GM12878 (cell line): ENCODE data around the gene NUDT12. TPM values are rescaled to one million over a fixed set of nuclear protein-coding genes. Genes with fewer than 3 reads are reported as not detected.

Experiments used
- ASH2L ChIP-seq: fragments of 300-600, 200-600 bp; sonication (generic); IDR thresholded peaks from 2 replicates; pipeline ENCODE4 v1.6.1; 2017; ENCODE audit warnings: low read depth, mild to moderate bottlenecking, borderline replicate concordance
- BACH1 ChIP-seq: fragments of 450-650 bp; IDR thresholded peaks from 2 replicates; pipeline ENCODE4 v1.6.1; 2017; ENCODE audit warnings: mild to moderate bottlenecking, borderline replicate concordance
- CEBPB ChIP-seq, 2 experiments: fragments of 150-350 bp in 1 of 2; IDR thresholded peaks; 2 replicates each; pipeline ENCODE4 v1.6.1; 2012 to 2014; ENCODE audit warnings: low read depth in 2 of 2, low read length in 2 of 2, borderline replicate concordance in 1 of 2, inconsistent platforms in 1 of 2
- E4F1 ChIP-seq: fragments of 450-650 bp; IDR thresholded peaks from 2 replicates; pipeline ENCODE4 v1.6.1; 2018; ENCODE audit warnings: borderline replicate concordance, mild to moderate bottlenecking; ENCODE audit not compliant: partially characterized antibody
- ETV6 ChIP-seq, 2 experiments: fragments of 450-650 bp in 1 of 2; IDR thresholded peaks in 1 of 2; conservative IDR thresholded peaks in 1 of 2; 2 replicates each; pipeline ENCODE4 v1.6.1; 2014; ENCODE audit warnings: antibody characterized with exemption in 1 of 2, borderline replicate concordance in 1 of 2, low read depth in 1 of 2, mild to moderate bottlenecking in 1 of 2, moderate library complexity in 1 of 2
- HSF1 ChIP-seq: fragments of 150-350 bp; IDR thresholded peaks from 2 replicates; pipeline ENCODE4 v1.6.1; 2014; ENCODE audit warnings: mild to moderate bottlenecking, low read depth, low read length
- NR2C2 ChIP-seq: IDR thresholded peaks from 2 replicates; pipeline ENCODE4 v1.6.1; 2011; ENCODE audit warnings: borderline replicate concordance, low read depth; ENCODE audit not compliant: control insufficient read depth, insufficient read length
- NR2F1 ChIP-seq: fragments of 450-650 bp; conservative IDR thresholded peaks from 2 replicates; pipeline ENCODE4 v1.6.1; 2017; ENCODE audit warnings: mild to moderate bottlenecking
- TARDBP ChIP-seq: IDR thresholded peaks from 2 replicates; pipeline ENCODE4 v1.6.1; 2016; ENCODE audit warnings: borderline replicate concordance
- TCF7 ChIP-seq: IDR thresholded peaks from 2 replicates; pipeline ENCODE4 v1.6.1; 2014; ENCODE audit warnings: antibody characterized with exemption, borderline replicate concordance
- polyA plus RNA-seq, 11 experiments: library from polyadenylated mRNA; depleted of rRNA in 4 of 11; unstranded in 6 of 11; stranded (reverse) in 5 of 11; fragments of >200 nt; fragmentation: Nextera tagmentation in 4 of 11; fragmentation: Illumina TruSeq in 1 of 11; extraction: Ambion mirVana in 4 of 11; extraction: Trizol in 1 of 11; gene quantifications; 1 replicate in 1 of 11; 2 replicates in 10 of 11; pipeline versions ENCODE4 v1.2.1 to v1.2.3, GENCODE V29; 2011 to 2016; ENCODE audit warnings: inconsistent platforms in 2 of 11, missing spikeins in 2 of 11, low read depth in 1 of 11
- total RNA-seq, 4 experiments: library from RNA; depleted of rRNA in 3 of 4; stranded (reverse); fragments of >200 nt in 3 of 4; fragmentation: Illumina TruSeq in 1 of 4; extraction: Trizol in 1 of 4; gene quantifications; 2 replicates each; pipeline versions ENCODE4 v1.2.1 to v1.2.3, GENCODE V29; 2013 to 2021

The NUDT12 gene
- total and polyA plus RNA-seq, 10 of the 15 experiments (the other 5 are each of a cell fraction or from before 2014, with no cell fraction given): 2.9 to 9.0 (median 5.2) TPM

- TF ChIP-seq E4F1 (no peak), ASH2L (no peak), NR2F1 (no peak), CEBPB (IDR thresholded peaks at IDR 0.05; ENCODE audit: borderline replicate concordance in 1 of 2, low read depth in 2 of 2, low read length in 2 of 2) (no peak), TCF7 (no peak), BACH1 (no peak), TARDBP (no peak), NR2C2 (no peak), ETV6 (conservative IDR thresholded peaks at IDR 0.05 in 1 of 2, IDR thresholded peaks at IDR 0.05 in 1 of 2; ENCODE audit: borderline replicate concordance in 1 of 2, low read depth in 1 of 2) (no peak), HSF1 (no peak)
Observed at GRCh38 chr5:103523319-103523718, 39.3 kb downstream of the NUDT12 start (continued).
